HepG2 (cell line): ENCODE data around the gene ADGRV1. TPM values are rescaled to one million over a fixed set of nuclear protein-coding genes. Genes with fewer than 3 reads are reported as not detected.
A peak's percentile ranks its signal among the peaks of the same experiment; 100 is the strongest.

ENCODE experiments used
- ATAC-seq: fragments of 200-7000 bp; cut with Tn5 transposase; 3 replicates; pipeline ENCODE4 v1.9.1; 2020; ENCODE audit warnings: mild to moderate bottlenecking, moderate library complexity
- BruUV-seq: library from RNA; stranded (reverse); fragments of 400-500 nt; replicated peaks from 2 replicates; lab custom pipeline; 2021; lab: Mats Ljungman, UMichigan
- CTCF ChIA-PET: fragments of 300-600 bp; formaldehyde crosslinking; extraction: SDS; loops from one replicate; lab custom pipeline; 2021; ENCODE audit warnings: low total read pairs, inconsistent platforms, low intra/inter-chr PET ratio; lab: Yijun Ruan, JAX
- POLR2A ChIA-PET: fragments of 350-600 bp; sonication (Branson Sonifier 250); formaldehyde crosslinking; loops from one replicate; lab custom pipeline; 2020; ENCODE audit warnings: antibody characterized with exemption, inconsistent platforms; lab: Yijun Ruan, JAX
- DNase-seq: peaks from one replicate; pipeline ENCODE4 v3.0.0-alpha.2; 2015; ENCODE audit warnings: low spot score
- FAIRE-seq: peaks from 3 replicates; lab custom pipeline; 2011; peaks lifted over from hg19 to GRCh38; lab: Jason Lieb, UNC
- H2AFZ ChIP-seq: one replicate; pipeline ENCODE4 v1.6.1; 2011; ENCODE audit warnings: low read length, inconsistent platforms
- H3K27ac ChIP-seq: fragments of 300-600 bp; 3 replicates; pipeline ENCODE4 v1.8.0; 2011; ENCODE audit warnings: mixed run types, mild to moderate bottlenecking, mixed read lengths, low read length, inconsistent platforms; ENCODE audit not compliant: insufficient read depth; ENCODE audit errors: extremely low read length
- H3K27me3 ChIP-seq, 2 experiments: fragments of 200-600 bp in 1 of 2; 2 replicates in 1 of 2; 3 replicates in 1 of 2; pipeline versions ENCODE4 v1.6.0 to v1.8.0; 2011; ENCODE audit warnings: low read length in 2 of 2, mild to moderate bottlenecking in 2 of 2, moderate library complexity in 2 of 2, inconsistent platforms in 1 of 2; ENCODE audit not compliant: insufficient read depth in 2 of 2, control insufficient read depth in 1 of 2
- H3K36me3 ChIP-seq, 2 experiments: fragments of 200-600 bp in 1 of 2; replicated peaks in 1 of 2; 2 replicates in 1 of 2; 3 replicates in 1 of 2; pipeline versions ENCODE4 v1.5.1 to v1.8.0; 2011; ENCODE audit warnings: low read length in 2 of 2, inconsistent platforms in 1 of 2; ENCODE audit not compliant: insufficient read depth in 2 of 2, control insufficient read depth in 1 of 2
- H3K4me1 ChIP-seq: 2 replicates; pipeline ENCODE4 v1.5.1; 2012; ENCODE audit warnings: low read length, inconsistent platforms; ENCODE audit not compliant: insufficient read depth
- H3K4me2 ChIP-seq: 2 replicates; pipeline ENCODE4 v1.6.0; 2011; ENCODE audit warnings: low read depth, low read length, inconsistent platforms
- H3K4me3 ChIP-seq, 3 experiments: fragments of 200-600 bp in 1 of 3; sonication (generic), shearing (Covaris generic) in 1 of 3; replicated peaks in 1 of 3; 2 replicates each; pipeline ENCODE4 v1.5.1; 2011 to 2016; ENCODE audit warnings: low read length in 3 of 3, inconsistent platforms in 2 of 3, low read depth in 2 of 3, mild to moderate bottlenecking in 2 of 3, control low read depth in 1 of 3, mixed read lengths in 1 of 3; ENCODE audit not compliant: insufficient read depth in 1 of 3
- H3K79me2 ChIP-seq: one replicate; pipeline ENCODE4 v1.6.1; 2011; ENCODE audit warnings: low read length, inconsistent platforms; ENCODE audit not compliant: insufficient read depth
- H3K9ac ChIP-seq: 2 replicates; pipeline ENCODE4 v1.6.0; 2011; ENCODE audit warnings: mild to moderate bottlenecking, low read depth, low read length, inconsistent platforms; ENCODE audit not compliant: insufficient read depth
- H3K9me3 ChIP-seq: 2 replicates; pipeline ENCODE4 v1.5.1; 2012; ENCODE audit warnings: mild to moderate bottlenecking, low read length
- H4K20me1 ChIP-seq: 2 replicates; pipeline ENCODE4 v1.6.0; 2011; ENCODE audit warnings: inconsistent platforms, mild to moderate bottlenecking, low read length, moderate library complexity; ENCODE audit not compliant: insufficient read depth
- ETV5 ChIP-seq: IDR thresholded peaks from 2 replicates; pipeline ENCODE4 v1.6.1; 2018; ENCODE audit warnings: missing biosample characterization, missing genetic modification reagents, inconsistent platforms, borderline replicate concordance
- FOXK1 ChIP-seq: sonication (generic); formaldehyde crosslinking; IDR thresholded peaks from 2 replicates; pipeline ENCODE4 v1.4.0; 2020; ENCODE audit warnings: low read depth, missing genetic modification reagents, borderline replicate concordance
- MLXIP ChIP-seq: sonication (generic); formaldehyde crosslinking; IDR thresholded peaks from 2 replicates; pipeline ENCODE4 v1.9.0; 2021; ENCODE audit warnings: missing genetic modification reagents, borderline replicate concordance
- NAIF1 ChIP-seq: sonication (generic); formaldehyde crosslinking; IDR thresholded peaks from 2 replicates; pipeline ENCODE4 v1.5.0; 2020; ENCODE audit warnings: mild to moderate bottlenecking, missing genetic modification reagents, borderline replicate concordance
- NFYC ChIP-seq: IDR thresholded peaks from 2 replicates; pipeline ENCODE4 v1.6.1; 2016; ENCODE audit warnings: missing genetic modification reagents, missing compliant biosample characterization
- NPAS2 ChIP-seq: sonication (generic); formaldehyde crosslinking; IDR thresholded peaks from 2 replicates; pipeline ENCODE4 v1.8.0; 2022; ENCODE audit warnings: mild to moderate bottlenecking, missing genetic modification reagents, borderline replicate concordance
- NR2F1 ChIP-seq, 2 experiments: fragments of 450-650 bp in 1 of 2; formaldehyde crosslinking in 1 of 2; IDR thresholded peaks; 2 replicates each; pipeline versions ENCODE4 v1.5.0 to v1.6.1; 2016 to 2020; ENCODE audit warnings: mild to moderate bottlenecking in 1 of 2, missing compliant biosample characterization in 1 of 2, missing genetic modification reagents in 1 of 2, moderate library complexity in 1 of 2
- ZMYM4 ChIP-seq: sonication (generic); formaldehyde crosslinking; IDR thresholded peaks from 2 replicates; pipeline ENCODE4 v1.8.1; 2023; ENCODE audit warnings: mild to moderate bottlenecking, missing genetic modification reagents
- ZNF235 ChIP-seq: sonication (generic); formaldehyde crosslinking; IDR thresholded peaks from 2 replicates; pipeline ENCODE4 v1.8.1; 2023; ENCODE audit warnings: mild to moderate bottlenecking, missing genetic modification reagents, borderline replicate concordance
- ZNF510 ChIP-seq: sonication (generic); formaldehyde crosslinking; IDR thresholded peaks from 2 replicates; pipeline ENCODE4 v1.4.0; 2020; ENCODE audit warnings: low read depth, mild to moderate bottlenecking, missing genetic modification reagents
- ZNF598 ChIP-seq: sonication (generic); formaldehyde crosslinking; IDR thresholded peaks from 2 replicates; pipeline ENCODE4 v1.5.1; 2020; ENCODE audit warnings: mild to moderate bottlenecking, missing genetic modification reagents, borderline replicate concordance
- WGBS: methylation state at CpG from one replicate; pipeline ENCODE4 v1.1.6; 2017; ENCODE audit warnings: low lambda C conversion rate; 5-methylcytosine and 5-hydroxymethylcytosine counted together
- in situ Hi-C: cut with HindIII; loops from 2 replicates; pipeline ENCODE4 v1.10.0; 2017; ENCODE audit warnings: low pct_unique_long_range_greater_than_20kb; ENCODE audit not compliant: extremely low pct_ligation_motif_present
- intact Hi-C: fragments of 100-400 bp; cut with micrococcal nuclease; formaldehyde crosslinking; loops from one replicate; pipeline ENCODE4 v1.10.0; 2022; ENCODE audit not compliant: unreplicated experiment
- polyA plus RNA-seq, 8 experiments: library from polyadenylated mRNA; depleted of rRNA in 3 of 8; stranded (reverse) in 7 of 8; unstranded in 1 of 8; fragments of >200 nt; fragmentation: Illumina TruSeq in 4 of 8; extraction: Trizol in 4 of 8; gene quantifications; 2 replicates each; pipeline versions ENCODE4 v1.2.1 to v1.2.3, GENCODE V29; 2011 to 2016; ENCODE audit warnings: low read depth in 4 of 8, missing spikeins in 1 of 8, mixed read lengths in 1 of 8; ENCODE audit not compliant: insufficient read depth in 1 of 8
- total RNA-seq, 5 experiments: library from RNA; depleted of rRNA; stranded (reverse); fragments of >200 nt; fragmentation: Illumina TruSeq; extraction: Trizol; gene quantifications; 2 replicates each; pipeline ENCODE4 v1.2.3, GENCODE V29; 2016; ENCODE audit warnings: low read depth in 1 of 5

Gene ADGRV1
- total and polyA plus RNA-seq, 2 of the 13 experiments (the other 11 are each of a cell fraction or from before 2014, with no cell fraction given): 1.7 to 3.9 TPM

GRCh38 chr5:91025956-91026355 is 467.4 kb downstream of the ADGRV1 start (continued):
- TF ChIP-seq MLXIP (CRISPR knock-in tag): no peak

GRCh38 chr5:91026466-91026865 is 467.9 kb downstream of the ADGRV1 start:
- Histone ChIP-seq H3K9ac (no peak overlapping the region), H3K27ac (no peak overlapping the region), H3K4me1 (peaks cover 50% of the 10 kb centered on the region), H3K27me3 (no peaks in the 10 kb centered on the region), H4K20me1 (no peaks in the 10 kb centered on the region), H3K4me2 (no peak overlapping the region), H3K9me3 (no peaks in the 10 kb centered on the region), H2AFZ (no peak overlapping the region), H3K4me3 (no peak overlapping the region), H3K36me3 (no peaks in the 10 kb centered on the region), H3K79me2 (no peaks in the 10 kb centered on the region)
- ChIA-PET CTCF (no interaction called here), POLR2A (no interaction called here)
- no peak for ATAC-seq
- in situ Hi-C loops (no loop called here), intact Hi-C loops (loop anchor here (2.0 to 5.0 kb wide), 2 partner anchors 14 to 286 kb away; no protein-coding TSS in a partner anchor)
- BruUV-seq: no TSS peak
- no peak for FAIRE-seq
- no peak for TF ChIP-seq ZNF598 (CRISPR knock-in tag)
- no peak for TF ChIP-seq NAIF1 (CRISPR knock-in tag)
- no peak for TF ChIP-seq ZNF235
- TF ChIP-seq ZMYM4 (CRISPR knock-in tag): no peak
- no peak for TF ChIP-seq NPAS2 (CRISPR knock-in tag)
- no peak for TF ChIP-seq FOXK1 (CRISPR knock-in tag)
- TF ChIP-seq NFYC (CRISPR knock-in tag): no peak
- TF ChIP-seq ZNF510 (CRISPR knock-in tag): no peak
- TF ChIP-seq NR2F1 (CRISPR knock-in tag; IDR thresholded peaks at IDR 0.05): no peak
- TF ChIP-seq ETV5: no peak
- WGBS: 68% methylated on average over 4 of the region's 4 CpGs
- DNase-seq: peak; percentile 11
